ENCODE results near the gene TTC9C.

The TTC9C gene, protein sequence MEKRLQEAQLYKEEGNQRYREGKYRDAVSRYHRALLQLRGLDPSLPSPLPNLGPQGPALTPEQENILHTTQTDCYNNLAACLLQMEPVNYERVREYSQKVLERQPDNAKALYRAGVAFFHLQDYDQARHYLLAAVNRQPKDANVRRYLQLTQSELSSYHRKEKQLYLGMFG

DNA sequence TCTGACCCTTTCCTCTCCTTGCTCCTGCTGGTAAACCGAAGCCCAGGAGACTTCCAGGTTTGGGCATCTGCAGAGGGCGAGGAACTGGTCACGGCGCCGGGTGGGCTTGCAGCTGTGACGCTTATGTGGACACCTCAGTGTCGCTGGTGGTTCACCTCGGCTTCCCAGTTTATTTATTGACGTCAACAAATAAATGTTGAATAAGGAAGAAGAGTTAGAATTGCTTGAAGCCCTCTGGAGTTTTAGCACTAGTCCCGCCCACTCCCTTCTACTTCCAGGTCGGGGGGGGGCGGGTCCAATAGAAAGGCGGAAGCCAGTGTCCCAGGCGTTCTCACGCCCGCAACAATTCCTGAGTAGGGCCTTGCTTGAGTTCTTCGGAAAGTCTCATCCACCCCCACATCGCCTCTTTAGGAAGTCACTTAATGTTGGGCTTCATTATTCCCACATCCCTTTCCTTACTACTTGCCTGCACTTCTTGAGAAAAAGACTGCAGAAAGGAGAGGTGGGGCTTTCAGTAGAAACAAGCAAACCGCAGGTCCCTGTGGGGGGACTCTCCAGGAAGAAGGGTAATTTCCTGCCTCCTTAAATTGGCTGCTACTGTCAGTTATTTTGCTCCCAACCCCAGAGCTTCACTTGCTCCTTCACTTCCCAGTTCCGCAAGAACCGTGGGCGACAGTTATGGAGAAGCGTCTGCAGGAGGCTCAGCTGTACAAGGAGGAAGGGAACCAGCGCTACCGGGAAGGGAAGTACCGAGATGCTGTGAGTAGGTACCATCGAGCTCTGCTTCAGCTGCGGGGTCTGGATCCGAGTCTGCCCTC, at the start of gene TTC9C:
TTC9C (plus strand) TSS at position 316 of the 818 bp plus-strand sequence; CDS start at position 679, 363 bp downstream.
- H3K79me2 ChIP-seq (ENCODE audit: insufficient read depth, low read depth), result peaks cover 56% of the 10 kb centered on the region
- H3K36me3 ChIP-seq (ENCODE audit: insufficient read depth), result peaks cover 6% of the 10 kb centered on the region; the same call in 1 of the 2 replicates
- H3K9ac ChIP-seq, result peak within 1 kb of the TSS; percentile 77
- peaks cover 30% of the 10 kb centered on the region for H3K4me1 ChIP-seq (ENCODE audit: low read depth, poor library complexity, severe bottlenecking)
- TF ChIP-seq, protein P1, sequence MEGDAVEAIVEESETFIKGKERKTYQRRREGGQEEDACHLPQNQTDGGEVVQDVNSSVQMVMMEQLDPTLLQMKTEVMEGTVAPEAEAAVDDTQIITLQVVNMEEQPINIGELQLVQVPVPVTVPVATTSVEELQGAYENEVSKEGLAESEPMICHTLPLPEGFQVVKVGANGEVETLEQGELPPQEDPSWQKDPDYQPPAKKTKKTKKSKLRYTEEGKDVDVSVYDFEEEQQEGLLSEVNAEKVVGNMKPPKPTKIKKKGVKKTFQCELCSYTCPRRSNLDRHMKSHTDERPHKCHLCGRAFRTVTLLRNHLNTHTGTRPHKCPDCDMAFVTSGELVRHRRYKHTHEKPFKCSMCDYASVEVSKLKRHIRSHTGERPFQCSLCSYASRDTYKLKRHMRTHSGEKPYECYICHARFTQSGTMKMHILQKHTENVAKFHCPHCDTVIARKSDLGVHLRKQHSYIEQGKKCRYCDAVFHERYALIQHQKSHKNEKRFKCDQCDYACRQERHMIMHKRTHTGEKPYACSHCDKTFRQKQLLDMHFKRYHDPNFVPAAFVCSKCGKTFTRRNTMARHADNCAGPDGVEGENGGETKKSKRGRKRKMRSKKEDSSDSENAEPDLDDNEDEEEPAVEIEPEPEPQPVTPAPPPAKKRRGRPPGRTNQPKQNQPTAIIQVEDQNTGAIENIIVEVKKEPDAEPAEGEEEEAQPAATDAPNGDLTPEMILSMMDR (conservative IDR thresholded peaks at IDR 0.05; ENCODE audit: low read depth, low read length), result no peak
- H3K27ac ChIP-seq, result peak within 1 kb of the TSS; percentile 89
- no peaks in the 10 kb centered on the region for H3K27me3 ChIP-seq (ENCODE audit: insufficient read depth, low read depth)
- H4K20me1 ChIP-seq (ENCODE audit: insufficient read depth), result peaks cover 16% of the 10 kb centered on the region; the same call in 1 of the 2 replicates
- peak within 1 kb of the TSS; percentile 82 for H3K4me2 ChIP-seq
- H3K4me3 ChIP-seq (IDR thresholded peaks at IDR 0.05; ENCODE audit: insufficient read depth, low read depth, low read length), result no peak within 1 kb of the TSS
- H2AFZ ChIP-seq (ENCODE audit: low read depth), result peak within 1 kb of the TSS; percentile 70

DNA sequence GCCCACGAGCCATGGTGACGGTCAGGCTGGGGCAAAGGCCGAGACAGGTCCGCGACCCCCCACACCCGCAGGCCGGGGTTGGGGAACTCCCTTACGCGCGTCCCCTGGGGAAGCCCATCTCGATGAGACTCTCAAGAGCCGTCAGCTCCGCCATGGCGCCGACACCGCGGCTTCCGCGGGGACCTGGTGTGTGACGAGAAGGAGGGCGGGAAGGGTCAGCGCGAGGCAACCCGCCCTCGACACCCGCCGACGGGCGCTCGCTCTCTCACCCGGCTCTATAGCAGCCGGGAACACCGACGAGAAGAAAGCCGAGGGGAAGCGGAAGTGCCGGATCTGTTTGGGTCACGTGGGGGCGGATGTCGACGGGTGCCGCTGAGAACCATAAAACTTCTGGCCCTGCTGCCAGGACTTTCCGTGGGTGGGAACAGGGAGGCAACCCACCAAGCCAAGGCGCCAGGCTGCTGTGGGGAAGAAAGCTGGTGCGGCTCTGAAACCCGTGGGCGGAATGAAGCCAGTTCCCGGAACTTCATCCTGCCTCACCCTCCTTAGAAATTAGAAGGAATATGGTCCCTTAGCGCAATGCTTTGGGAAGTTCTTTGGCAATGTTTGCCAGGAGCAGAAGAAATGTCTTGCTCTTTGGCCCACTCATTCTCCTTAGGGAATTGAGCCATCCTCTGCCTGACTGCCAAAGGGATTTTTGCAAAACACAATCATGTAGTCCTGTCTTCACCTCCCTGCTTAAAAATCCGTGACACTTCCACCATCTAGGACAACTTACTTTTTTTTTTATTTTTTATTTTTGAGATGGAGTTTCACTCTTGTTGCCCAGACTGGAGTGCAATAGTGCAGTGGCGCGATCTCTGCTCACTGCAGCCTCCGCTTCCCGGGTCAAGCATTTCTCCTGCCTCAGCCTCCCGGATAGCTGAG, 49.3 kb upstream of the TTC9C start, which contains the start of gene UBXN1:
UBXN1 (minus strand) TSS at position 304 of the 927 bp plus-strand sequence; CDS start at position 154, 150 bp downstream.
- Histone ChIP-seq H3K4me1 (ENCODE audit: low read depth, poor library complexity, severe bottlenecking) (peaks cover 22% of the 10 kb centered on the region), H4K20me1 (ENCODE audit: insufficient read depth) (no peaks in the 10 kb centered on the region), H3K36me3 (ENCODE audit: insufficient read depth) (no peaks in the 10 kb centered on the region), H2AFZ (ENCODE audit: low read depth) (peak within 1 kb of the TSS; percentile 95), H3K27me3 (ENCODE audit: insufficient read depth, low read depth) (no peaks in the 10 kb centered on the region), H3K9ac (peak within 1 kb of the TSS; percentile 64; the same call in 1 of the 2 replicates), H3K27ac (peak within 1 kb of the TSS; percentile 14; the same call in 1 of the 2 replicates), H3K4me2 (peak within 1 kb of the TSS; percentile 94), H3K4me3 (IDR thresholded peaks at IDR 0.05; ENCODE audit: insufficient read depth, low read depth, low read length) (no peak within 1 kb of the TSS), H3K79me2 (ENCODE audit: insufficient read depth, low read depth) (peaks cover 15% of the 10 kb centered on the region)
- TF ChIP-seq, protein P1 (conservative IDR thresholded peaks at IDR 0.05; ENCODE audit: low read depth, low read length), result no peak

- H3K27ac ChIP-seq, result no peak overlapping the region
Observed at GRCh38 chr11:62680825-62681240, 47.5 kb upstream of the TTC9C start.

More at GRCh38 chr11:62680825-62681240, 47.5 kb upstream of the TTC9C start:
- no peak overlapping the region for H3K4me3 ChIP-seq (IDR thresholded peaks at IDR 0.05; ENCODE audit: insufficient read depth, low read depth, low read length)
- H4K20me1 ChIP-seq (ENCODE audit: insufficient read depth), result no peaks in the 10 kb centered on the region
- no peak overlapping the region for H3K4me2 ChIP-seq
- peaks cover 15% of the 10 kb centered on the region for H3K79me2 ChIP-seq (ENCODE audit: insufficient read depth, low read depth)
- TF ChIP-seq, protein P1 (conservative IDR thresholded peaks at IDR 0.05; ENCODE audit: low read depth, low read length), result peak; percentile 59
- no peaks in the 10 kb centered on the region for H3K27me3 ChIP-seq (ENCODE audit: insufficient read depth, low read depth)
- peaks cover 22% of the 10 kb centered on the region for H3K4me1 ChIP-seq (ENCODE audit: low read depth, poor library complexity, severe bottlenecking)
- H3K36me3 ChIP-seq (ENCODE audit: insufficient read depth), result no peaks in the 10 kb centered on the region
- peak overlapping the region; percentile 39; the same call in 1 of the 2 replicates for H2AFZ ChIP-seq (ENCODE audit: low read depth)
- H3K9ac ChIP-seq, result no peak overlapping the region
